Esophagus squamous epithelium (tissue), 5 donors: ENCODE results near the gene DOCK1. TPM values are rescaled to one million over a fixed set of nuclear protein-coding genes. Genes with fewer than 3 reads are reported as not detected.

ENCODE experiments used
- DNase-seq: peaks from one replicate; lab custom pipeline; 2025; lab: John Stamatoyannopoulos, UW
- H3K27ac ChIP-seq, 4 donors: fragments of 200-600 bp; sonication (generic); one replicate each; pipeline ENCODE4 v1.5.1; 2016 to 2019; ENCODE audit warnings: mild to moderate bottlenecking in 1 of 4
- H3K27me3 ChIP-seq, 4 donors: fragments of 200-600 bp; sonication (generic); 1 replicate in 3 of 4; 2 replicates in 1 of 4; pipeline versions ENCODE4 v1.5.1 to v1.6.0; 2017 to 2021; ENCODE audit warnings: antibody characterized with exemption in 1 of 4
- H3K36me3 ChIP-seq, 3 donors: fragments of 200-600 bp; sonication (generic); one replicate each; pipeline ENCODE4 v1.5.1; 2016 to 2019
- H3K4me1 ChIP-seq, 3 donors: fragments of 200-600 bp; sonication (generic); one replicate each; pipeline ENCODE4 v1.5.1; 2017 to 2019
- H3K4me3 ChIP-seq, 4 donors: fragments of 200-600 bp; sonication (generic); 1 replicate in 3 of 4; 2 replicates in 1 of 4; pipeline ENCODE4 v1.5.1; 2016 to 2019; ENCODE audit warnings: mild to moderate bottlenecking in 2 of 4, moderate library complexity in 1 of 4
- H3K9me3 ChIP-seq, 3 donors: fragments of 200-600 bp; sonication (generic); one replicate each; pipeline ENCODE4 v1.5.1; 2016 to 2019
- POLR2A ChIP-seq, 4 donors: fragments of 450-650 bp; IDR thresholded peaks; one replicate each; pipeline ENCODE4 v1.6.1; 2017; ENCODE audit warnings: antibody characterized with exemption in 4 of 4, mild to moderate bottlenecking in 4 of 4, moderate library complexity in 3 of 4
- WGBS, 2 donors: methylation state at CpG; one replicate each; pipeline ENCODE4 v1.1.5; 2018; 5-methylcytosine and 5-hydroxymethylcytosine counted together
- intact Hi-C: fragments of 100-400 bp; cut with DNase I; formaldehyde crosslinking; loops from one replicate; pipeline ENCODE4 v1.15.0; 2022
- total RNA-seq, 4 donors: library from RNA; depleted of rRNA; stranded (reverse); fragments of >200 nt; gene quantifications; one replicate each; pipeline ENCODE4 v1.1.0, GENCODE V29; 2016
- TF ChIP-seq, protein P1 (sequence below), 6 experiments: fragments of 450-650 bp in 4 of 6; fragments of 200-600 bp in 2 of 6; sonication (generic) in 2 of 6; IDR thresholded peaks; one replicate each; pipeline ENCODE4 v1.5.1; 2016 to 2019; ENCODE audit warnings: antibody characterized with exemption in 6 of 6, mild to moderate bottlenecking in 4 of 6, moderate library complexity in 4 of 6
- donor health status: DM: yes; HTN: yes; CAD: no.

Gene DOCK1
- total RNA-seq, 4 donors from 2014 or later, result 31.8 to 83.4 (median 49.8) TPM

DNA sequence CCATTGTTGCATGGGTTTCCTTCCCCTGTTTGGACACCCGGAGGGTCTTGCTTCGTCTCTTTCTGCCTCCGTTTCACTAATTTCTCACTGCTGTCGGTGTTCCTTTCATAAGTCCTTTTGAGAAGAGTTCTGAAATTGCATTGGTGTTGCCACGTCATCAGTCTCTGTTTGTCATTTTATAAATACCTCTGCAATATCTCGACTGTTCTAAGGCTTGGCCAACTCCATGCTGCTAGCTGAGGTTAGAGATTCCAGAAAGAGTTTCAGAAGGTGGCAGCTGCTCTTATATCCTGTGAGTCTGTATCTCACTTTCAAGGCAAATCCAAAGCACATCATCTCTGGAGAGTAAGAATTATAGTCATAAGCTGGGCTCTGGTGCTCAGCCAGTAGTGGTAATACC is 439.1 kb downstream of the DOCK1 start:
- Histone ChIP-seq H3K4me1 (no peaks in the 10 kb centered on the region), H3K27me3 (no peaks in the 10 kb centered on the region), H3K4me3 (no peak overlapping the region), H3K9me3 (no peaks in the 10 kb centered on the region), H3K36me3 (peaks cover 0 to 52% (median 4%) of the 10 kb centered on the region in 3 donors), H3K27ac (no peak overlapping the region)
- WGBS, 2 donors, result 89 to 93% methylated on average over 5 to 6 of the region's 6 CpGs
- no peak for DNase-seq
- TF ChIP-seq POLR2A (IDR thresholded peaks at IDR 0.05), result no peak
- TF ChIP-seq, protein P1, sequence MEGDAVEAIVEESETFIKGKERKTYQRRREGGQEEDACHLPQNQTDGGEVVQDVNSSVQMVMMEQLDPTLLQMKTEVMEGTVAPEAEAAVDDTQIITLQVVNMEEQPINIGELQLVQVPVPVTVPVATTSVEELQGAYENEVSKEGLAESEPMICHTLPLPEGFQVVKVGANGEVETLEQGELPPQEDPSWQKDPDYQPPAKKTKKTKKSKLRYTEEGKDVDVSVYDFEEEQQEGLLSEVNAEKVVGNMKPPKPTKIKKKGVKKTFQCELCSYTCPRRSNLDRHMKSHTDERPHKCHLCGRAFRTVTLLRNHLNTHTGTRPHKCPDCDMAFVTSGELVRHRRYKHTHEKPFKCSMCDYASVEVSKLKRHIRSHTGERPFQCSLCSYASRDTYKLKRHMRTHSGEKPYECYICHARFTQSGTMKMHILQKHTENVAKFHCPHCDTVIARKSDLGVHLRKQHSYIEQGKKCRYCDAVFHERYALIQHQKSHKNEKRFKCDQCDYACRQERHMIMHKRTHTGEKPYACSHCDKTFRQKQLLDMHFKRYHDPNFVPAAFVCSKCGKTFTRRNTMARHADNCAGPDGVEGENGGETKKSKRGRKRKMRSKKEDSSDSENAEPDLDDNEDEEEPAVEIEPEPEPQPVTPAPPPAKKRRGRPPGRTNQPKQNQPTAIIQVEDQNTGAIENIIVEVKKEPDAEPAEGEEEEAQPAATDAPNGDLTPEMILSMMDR (IDR thresholded peaks at IDR 0.05), result no peak
- intact Hi-C loops, result no loop called here

DNA sequence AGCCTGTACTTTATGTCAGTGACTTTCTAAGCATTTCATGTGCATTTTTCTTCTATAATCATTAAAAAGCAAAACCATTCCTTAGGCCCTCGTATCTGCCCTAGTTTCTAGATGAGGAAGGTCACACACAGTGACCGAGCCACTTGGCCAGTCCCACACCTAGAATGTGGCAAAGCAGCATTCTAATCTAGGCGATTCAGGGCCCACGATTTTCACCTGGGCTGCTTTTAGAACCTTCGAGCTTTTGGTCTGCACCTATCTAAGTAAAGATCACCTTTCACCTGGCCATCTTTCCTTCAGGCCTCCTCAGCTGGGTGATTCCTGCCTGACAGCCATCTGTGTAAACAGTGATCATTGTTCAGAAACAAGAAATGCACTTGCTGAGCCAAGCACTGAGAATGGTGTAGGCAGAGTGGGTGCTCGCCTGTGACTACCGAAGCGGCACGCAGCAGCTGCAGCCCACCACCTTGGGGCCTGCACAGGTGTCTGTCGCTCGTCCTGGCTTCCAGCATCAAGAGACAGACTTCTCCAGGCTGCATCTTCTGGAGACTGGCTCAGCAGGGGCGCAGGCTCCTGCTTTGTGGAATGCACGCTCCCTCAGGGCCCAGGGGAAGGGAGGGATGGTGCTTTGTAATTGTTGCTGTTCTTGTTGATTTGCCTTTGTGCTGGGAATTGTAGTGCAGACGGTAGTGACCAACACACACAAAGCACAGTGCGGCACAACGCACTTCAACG is 440.2 kb downstream of the DOCK1 start:
- no peak for DNase-seq
- WGBS, 2 donors, result 80 to 88% methylated on average over 5 to 7 of the region's 17 CpGs

DNA sequence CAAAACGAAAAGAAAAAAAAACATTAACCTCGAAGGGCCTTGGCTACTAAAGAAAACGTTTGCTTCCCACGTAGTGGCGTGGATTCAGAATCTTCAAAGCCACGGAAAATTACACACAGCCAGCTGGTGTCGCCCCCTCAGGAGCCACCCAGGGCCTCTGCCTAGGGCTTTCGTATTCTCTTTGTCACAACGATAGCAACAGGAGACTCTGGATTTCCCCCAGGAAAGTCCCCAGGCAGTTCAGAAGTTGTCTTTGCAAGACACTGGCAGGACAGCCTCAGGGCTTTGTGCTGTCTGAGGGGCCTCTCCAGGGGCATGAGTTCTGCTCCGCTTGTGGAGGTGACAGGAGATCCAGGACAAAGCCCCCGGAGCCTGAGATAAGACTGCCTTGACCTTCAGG is 441.4 kb downstream of the DOCK1 start:
- Histone ChIP-seq H3K9me3 (no peaks in the 10 kb centered on the region), H3K36me3 (peaks cover 0 to 49% (median 4%) of the 10 kb centered on the region in 3 donors), H3K27ac (no peak overlapping the region), H3K4me3 (no peak overlapping the region), H3K27me3 (no peaks in the 10 kb centered on the region), H3K4me1 (no peaks in the 10 kb centered on the region)
- intact Hi-C loops, result no loop called here
- WGBS, 2 donors, result 68 to 75% methylated on average over 6 to 9 of the region's 11 CpGs
- DNase-seq, result no peak
- TF ChIP-seq, protein P1 (IDR thresholded peaks at IDR 0.05), result no peak
- TF ChIP-seq POLR2A (IDR thresholded peaks at IDR 0.05), result no peak

More for the DNA sequence above, 440.2 kb downstream of the DOCK1 start:
- Histone ChIP-seq H3K27ac (no peak overlapping the region), H3K4me3 (no peak overlapping the region), H3K36me3 (peaks cover 0 to 52% (median 4%) of the 10 kb centered on the region in 3 donors), H3K27me3 (no peaks in the 10 kb centered on the region), H3K4me1 (no peaks in the 10 kb centered on the region), H3K9me3 (no peaks in the 10 kb centered on the region)
- intact Hi-C loops, result no loop called here
- TF ChIP-seq, protein P1 (IDR thresholded peaks at IDR 0.05), result no peak
- TF ChIP-seq POLR2A (IDR thresholded peaks at IDR 0.05), result no peak

DNA sequence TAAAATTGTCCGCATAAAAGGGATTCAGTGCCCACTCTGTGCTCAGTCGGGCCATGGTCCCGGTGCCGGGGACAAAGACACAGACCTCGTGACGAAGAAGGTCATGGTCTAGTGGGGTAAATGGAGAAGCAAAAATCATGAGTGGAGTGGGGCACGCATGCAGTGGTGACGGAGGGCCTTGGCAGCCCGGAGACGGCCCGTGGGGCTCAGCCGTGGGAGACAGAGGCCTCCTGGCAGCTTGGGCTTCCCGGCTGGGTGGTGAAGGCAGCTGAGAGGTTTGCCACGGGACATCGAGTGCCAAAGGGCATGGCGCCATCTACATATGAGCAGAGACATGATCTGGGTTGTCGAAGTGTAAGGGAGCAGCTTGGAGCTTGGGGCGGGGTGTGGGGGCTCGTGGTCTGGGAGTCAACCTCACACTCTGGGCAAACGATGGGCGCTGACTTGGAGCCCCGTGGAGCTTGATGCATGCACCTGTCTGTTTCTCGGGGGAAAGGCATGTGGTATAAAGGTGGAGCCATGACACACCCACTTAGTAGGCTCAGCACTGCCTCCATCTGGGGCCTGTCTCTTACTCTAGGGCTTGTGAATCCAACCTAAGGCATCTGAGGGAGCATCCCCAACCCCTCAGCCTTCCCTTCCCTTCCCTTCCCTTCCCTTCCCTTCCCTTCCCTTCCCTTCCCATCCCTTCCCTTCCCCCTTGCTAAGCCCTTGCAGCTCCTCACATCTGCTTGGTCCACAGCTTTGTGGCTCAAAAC is 442.2 kb downstream of the DOCK1 start:
- Histone ChIP-seq H3K4me1 (no peaks in the 10 kb centered on the region), H3K9me3 (no peaks in the 10 kb centered on the region), H3K36me3 (peaks cover 0 to 42% (median 4%) of the 10 kb centered on the region in 3 donors), H3K27me3 (no peaks in the 10 kb centered on the region), H3K27ac (no peak overlapping the region), H3K4me3 (no peak overlapping the region)
- TF ChIP-seq, protein P1 (IDR thresholded peaks at IDR 0.05), result no peak
- TF ChIP-seq POLR2A (IDR thresholded peaks at IDR 0.05), result no peak
- intact Hi-C loops, result no loop called here
- DNase-seq, result no peak
- WGBS, 2 donors, result 83 to 93% methylated on average over 15 to 23 of the region's 23 CpGs

DNA sequence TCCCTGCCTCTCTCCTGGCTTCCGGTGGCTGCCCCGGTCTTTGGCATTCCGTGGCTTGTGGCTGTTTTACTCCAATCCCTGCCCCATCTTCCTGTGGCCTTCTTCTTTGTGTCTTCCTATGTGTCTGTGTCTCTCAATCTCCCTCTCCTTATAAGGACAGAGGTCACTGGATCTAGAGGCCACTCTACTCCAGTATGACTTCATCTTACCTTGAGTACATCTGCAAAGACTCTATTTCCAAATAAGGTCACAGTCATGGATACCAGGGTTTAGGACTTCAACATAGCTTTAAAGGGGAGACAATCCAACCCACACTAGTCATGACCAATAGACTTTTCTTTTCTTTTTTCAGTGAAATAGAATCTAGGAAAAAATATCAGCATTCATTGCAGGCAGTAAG is 444.5 kb downstream of the DOCK1 start:
- DNase-seq, result no peak
- intact Hi-C loops, result no loop called here
- Histone ChIP-seq H3K36me3 (peaks cover 0 to 28% (median 0%) of the 10 kb centered on the region in 3 donors), H3K27me3 (no peaks in the 10 kb centered on the region), H3K9me3 (no peaks in the 10 kb centered on the region), H3K4me1 (no peaks in the 10 kb centered on the region), H3K4me3 (no peak overlapping the region), H3K27ac (no peak overlapping the region)
- WGBS, 2 donors, result 81 to 100% methylated on average over 3 of the region's 3 CpGs
- TF ChIP-seq POLR2A (IDR thresholded peaks at IDR 0.05), result no peak
- TF ChIP-seq, protein P1 (IDR thresholded peaks at IDR 0.05), result no peak
